Ovary (tissue), 3 donors: ENCODE results near the gene RSU1.

ENCODE experiments used
- EP300 ChIP-seq: sonication (generic); formaldehyde crosslinking; IDR thresholded peaks from one replicate; pipeline ENCODE4 v1.6.1; 2017; ENCODE audit warnings: antibody characterized with exemption
- POLR2A ChIP-seq: fragments of 450-650 bp; IDR thresholded peaks from one replicate; pipeline ENCODE4 v1.6.1; 2017; ENCODE audit warnings: antibody characterized with exemption, mild to moderate bottlenecking, moderate library complexity
- TF ChIP-seq, protein P1 (sequence below), 3 donors: fragments of 450-650 bp in 2 of 3; fragments of 200-600 bp in 1 of 3; IDR thresholded peaks; one replicate each; pipeline versions ENCODE4 v1.5.1 to v1.8.0; 2016 to 2022; ENCODE audit warnings: antibody characterized with exemption in 3 of 3, mild to moderate bottlenecking in 1 of 3
- donor health status: DM: no; HTN: no; CAD: no.

GRCh38 chr10:16812676-16813075 lies 4.5 kb downstream of the RSU1 start:
- TF ChIP-seq POLR2A (no peak), EP300 (no peak)
- TF ChIP-seq, protein P1, sequence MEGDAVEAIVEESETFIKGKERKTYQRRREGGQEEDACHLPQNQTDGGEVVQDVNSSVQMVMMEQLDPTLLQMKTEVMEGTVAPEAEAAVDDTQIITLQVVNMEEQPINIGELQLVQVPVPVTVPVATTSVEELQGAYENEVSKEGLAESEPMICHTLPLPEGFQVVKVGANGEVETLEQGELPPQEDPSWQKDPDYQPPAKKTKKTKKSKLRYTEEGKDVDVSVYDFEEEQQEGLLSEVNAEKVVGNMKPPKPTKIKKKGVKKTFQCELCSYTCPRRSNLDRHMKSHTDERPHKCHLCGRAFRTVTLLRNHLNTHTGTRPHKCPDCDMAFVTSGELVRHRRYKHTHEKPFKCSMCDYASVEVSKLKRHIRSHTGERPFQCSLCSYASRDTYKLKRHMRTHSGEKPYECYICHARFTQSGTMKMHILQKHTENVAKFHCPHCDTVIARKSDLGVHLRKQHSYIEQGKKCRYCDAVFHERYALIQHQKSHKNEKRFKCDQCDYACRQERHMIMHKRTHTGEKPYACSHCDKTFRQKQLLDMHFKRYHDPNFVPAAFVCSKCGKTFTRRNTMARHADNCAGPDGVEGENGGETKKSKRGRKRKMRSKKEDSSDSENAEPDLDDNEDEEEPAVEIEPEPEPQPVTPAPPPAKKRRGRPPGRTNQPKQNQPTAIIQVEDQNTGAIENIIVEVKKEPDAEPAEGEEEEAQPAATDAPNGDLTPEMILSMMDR (IDR thresholded peaks at IDR 0.05), result no peak
